Body of pancreas (tissue), 4 donors: Measurements from ENCODE around the gene COMMD1. TPM values are rescaled to one million over a fixed set of nuclear protein-coding genes. Genes with fewer than 3 reads are reported as not detected.
"Not testable (repeated sequence)": the region's sequence is repeated elsewhere in the genome, so short reads cannot be mapped to it uniquely, and the experiment has no call there.

Experiments used
- ATAC-seq: fragments of 150-250 bp; one replicate; pipeline ENCODE4 v1.9.1; 2016
- DNase-seq, 4 donors: peaks; one replicate each; pipeline ENCODE4 v3.0.0-alpha.2; 2019
- H3K27ac ChIP-seq, 4 donors: fragments of 200-600 bp; sonication (generic); 1 replicate in 3 of 4; 2 replicates in 1 of 4; pipeline versions ENCODE4 v1.5.1 to v1.6.1; 2016 to 2019; ENCODE audit warnings: mild to moderate bottlenecking in 1 of 4, mixed read lengths in 1 of 4, moderate library complexity in 1 of 4
- H3K27me3 ChIP-seq, 2 donors: fragments of 200-600 bp; sonication (generic); one replicate each; pipeline ENCODE4 v1.6.0; 2016; ENCODE audit warnings: mild to moderate bottlenecking in 1 of 2
- H3K36me3 ChIP-seq, 2 donors: fragments of 200-600 bp; sonication (generic); replicated peaks in 1 of 2; 2 replicates each; pipeline ENCODE4 v1.5.1; 2016; ENCODE audit warnings: low read depth in 2 of 2; ENCODE audit not compliant: insufficient read depth in 1 of 2
- H3K4me1 ChIP-seq: fragments of 200-600 bp; sonication (generic); one replicate; pipeline ENCODE4 v1.6.0; 2016
- H3K4me3 ChIP-seq, 2 donors: fragments of 200-600 bp; sonication (generic); 1 replicate in 1 of 2; 2 replicates in 1 of 2; pipeline ENCODE4 v1.5.1; 2016 to 2019
- H3K9me3 ChIP-seq, 3 donors: fragments of 200-600 bp; sonication (generic); 1 replicate in 2 of 3; 2 replicates in 1 of 3; pipeline ENCODE4 v1.5.1; 2016
- POLR2A ChIP-seq, 3 donors: fragments of 450-650 bp; IDR thresholded peaks; one replicate each; pipeline ENCODE4 v1.6.1; 2016; ENCODE audit warnings: antibody characterized with exemption in 3 of 3, mild to moderate bottlenecking in 2 of 3
- WGBS, 2 donors: methylation state at CpG; one replicate each; pipeline ENCODE4 v1.1.5; 2017; 5-methylcytosine and 5-hydroxymethylcytosine counted together
- intact Hi-C: fragments of 100-400 bp; cut with DNase I; formaldehyde crosslinking; loops from one replicate; pipeline ENCODE4 v1.15.1; 2023
- total RNA-seq, 2 donors: library from RNA; depleted of rRNA; stranded (reverse); fragments of >200 nt; gene quantifications; one replicate each; pipeline ENCODE4 v1.1.0, GENCODE V29; 2016
- TF ChIP-seq, protein P1 (sequence below), 7 experiments: fragments of 450-650 bp in 4 of 7; fragments of 200-600 bp in 3 of 7; sonication (generic) in 3 of 7; IDR thresholded peaks; one replicate each; pipeline ENCODE4 v1.5.1; 2016 to 2019; ENCODE audit warnings: antibody characterized with exemption in 7 of 7

The COMMD1 gene
- total RNA-seq, 2 donors from 2014 or later, result 19.1 to 37.9 TPM

DNA sequence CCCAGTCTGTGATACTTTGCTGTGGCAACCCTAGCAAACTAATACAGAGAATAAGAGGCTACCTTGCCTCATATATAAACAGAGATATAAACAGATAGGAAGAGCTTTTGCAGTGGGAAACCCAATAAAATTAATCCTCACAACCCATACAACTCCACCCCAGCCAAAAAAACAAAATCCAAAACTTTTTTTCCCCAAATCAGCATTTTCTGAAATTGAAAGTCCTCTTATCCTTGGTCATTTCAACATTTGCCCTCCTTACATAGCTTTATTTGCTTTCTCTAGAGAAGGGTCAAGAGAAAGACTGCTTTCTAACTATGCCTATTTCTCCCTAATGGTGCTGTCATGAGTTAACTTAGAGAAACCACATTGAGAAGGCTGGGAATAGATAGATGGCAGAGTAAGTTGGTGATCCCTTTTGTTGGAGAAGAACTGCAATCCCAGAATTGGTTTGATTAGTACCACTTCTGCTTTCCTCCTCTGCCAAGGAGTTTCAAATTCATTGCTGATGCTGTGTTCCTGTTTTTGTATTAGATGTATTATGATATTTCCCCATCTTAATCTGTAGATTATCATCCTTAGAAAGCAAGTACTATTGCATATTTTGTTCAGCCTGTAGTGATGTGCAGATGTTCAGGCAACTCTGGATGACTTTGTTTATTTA lies 214.0 kb downstream of the COMMD1 start:
- H3K27me3 ChIP-seq, result no peaks in the 10 kb centered on the region
- no peak overlapping the region for H3K4me3 ChIP-seq
- TF ChIP-seq POLR2A (IDR thresholded peaks at IDR 0.05), result no peak
- TF ChIP-seq, protein P1, sequence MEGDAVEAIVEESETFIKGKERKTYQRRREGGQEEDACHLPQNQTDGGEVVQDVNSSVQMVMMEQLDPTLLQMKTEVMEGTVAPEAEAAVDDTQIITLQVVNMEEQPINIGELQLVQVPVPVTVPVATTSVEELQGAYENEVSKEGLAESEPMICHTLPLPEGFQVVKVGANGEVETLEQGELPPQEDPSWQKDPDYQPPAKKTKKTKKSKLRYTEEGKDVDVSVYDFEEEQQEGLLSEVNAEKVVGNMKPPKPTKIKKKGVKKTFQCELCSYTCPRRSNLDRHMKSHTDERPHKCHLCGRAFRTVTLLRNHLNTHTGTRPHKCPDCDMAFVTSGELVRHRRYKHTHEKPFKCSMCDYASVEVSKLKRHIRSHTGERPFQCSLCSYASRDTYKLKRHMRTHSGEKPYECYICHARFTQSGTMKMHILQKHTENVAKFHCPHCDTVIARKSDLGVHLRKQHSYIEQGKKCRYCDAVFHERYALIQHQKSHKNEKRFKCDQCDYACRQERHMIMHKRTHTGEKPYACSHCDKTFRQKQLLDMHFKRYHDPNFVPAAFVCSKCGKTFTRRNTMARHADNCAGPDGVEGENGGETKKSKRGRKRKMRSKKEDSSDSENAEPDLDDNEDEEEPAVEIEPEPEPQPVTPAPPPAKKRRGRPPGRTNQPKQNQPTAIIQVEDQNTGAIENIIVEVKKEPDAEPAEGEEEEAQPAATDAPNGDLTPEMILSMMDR (IDR thresholded peaks at IDR 0.05), result no peak
- DNase-seq, result no peak
- no peak for ATAC-seq
- intact Hi-C loops, result no loop called here
- H3K27ac ChIP-seq, result no peak overlapping the region
- no peaks in the 10 kb centered on the region for H3K36me3 ChIP-seq
- H3K4me1 ChIP-seq, result peaks cover 9% of the 10 kb centered on the region
- no peaks in the 10 kb centered on the region for H3K9me3 ChIP-seq

DNA sequence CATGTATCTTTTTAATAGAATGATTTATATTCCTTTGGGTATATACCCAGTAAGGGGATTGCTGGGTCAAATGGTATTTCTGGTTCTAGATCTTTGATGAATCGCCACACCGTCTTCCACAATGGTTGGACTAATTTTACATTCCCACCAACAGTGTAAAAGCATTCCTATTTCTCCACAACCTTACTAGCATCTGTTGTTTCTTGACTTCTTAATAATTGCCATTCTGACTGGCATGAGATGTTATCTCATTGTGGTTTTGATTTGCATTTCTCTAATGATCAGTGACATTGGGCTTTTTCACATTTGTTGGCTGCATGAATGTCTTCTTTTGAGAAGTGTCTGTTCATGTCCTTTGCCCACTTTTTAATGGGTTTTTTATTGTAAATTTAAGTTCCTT lies 220.8 kb downstream of the COMMD1 start:
- ATAC-seq, H3K4me1 ChIP-seq, H3K9me3 ChIP-seq, H3K36me3 ChIP-seq, H3K27ac ChIP-seq, intact Hi-C loops, DNase-seq, H3K4me3 ChIP-seq, H3K27me3 ChIP-seq: not testable (repeated sequence)
- WGBS, 2 donors, result 94 to 96% methylated on average over 2 of the region's 2 CpGs

DNA sequence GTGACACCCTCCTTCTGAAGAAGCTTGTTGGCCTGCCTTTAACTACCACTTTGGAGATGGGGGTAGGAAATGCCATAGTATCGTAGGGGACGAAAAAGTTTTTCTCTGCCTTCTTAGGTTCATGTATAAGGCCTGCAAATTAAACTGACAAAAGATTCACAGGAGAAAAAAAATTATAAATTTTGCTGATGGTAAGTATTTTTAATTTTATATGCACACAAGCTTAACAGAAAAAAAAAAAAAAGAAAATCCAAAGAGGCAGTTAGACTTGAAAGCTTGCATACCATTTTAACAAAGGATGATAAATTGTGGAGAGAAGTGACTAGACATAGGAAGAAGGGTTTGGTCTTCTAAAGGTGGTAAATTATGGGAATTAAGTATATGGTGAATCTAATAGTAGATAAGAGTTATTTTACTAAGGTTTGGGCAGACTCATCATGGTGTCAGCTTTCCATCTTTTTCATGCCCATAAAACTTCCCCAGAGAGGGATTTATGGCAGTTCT lies 227.9 kb downstream of the COMMD1 start:
- no peak overlapping the region for H3K4me3 ChIP-seq
- H3K27me3 ChIP-seq, result no peaks in the 10 kb centered on the region
- H3K36me3 ChIP-seq, result no peaks in the 10 kb centered on the region
- no peak for DNase-seq
- TF ChIP-seq POLR2A (IDR thresholded peaks at IDR 0.05), result no peak
- TF ChIP-seq, protein P1 (IDR thresholded peaks at IDR 0.05), result no peak
- no peaks in the 10 kb centered on the region for H3K4me1 ChIP-seq
- 94 to 97% methylated on average over 2 of the region's 2 CpGs for WGBS, 2 donors
- no peak for ATAC-seq
- no peaks in the 10 kb centered on the region for H3K9me3 ChIP-seq
- H3K27ac ChIP-seq, result no peak overlapping the region
- intact Hi-C loops, result no loop called here

DNA sequence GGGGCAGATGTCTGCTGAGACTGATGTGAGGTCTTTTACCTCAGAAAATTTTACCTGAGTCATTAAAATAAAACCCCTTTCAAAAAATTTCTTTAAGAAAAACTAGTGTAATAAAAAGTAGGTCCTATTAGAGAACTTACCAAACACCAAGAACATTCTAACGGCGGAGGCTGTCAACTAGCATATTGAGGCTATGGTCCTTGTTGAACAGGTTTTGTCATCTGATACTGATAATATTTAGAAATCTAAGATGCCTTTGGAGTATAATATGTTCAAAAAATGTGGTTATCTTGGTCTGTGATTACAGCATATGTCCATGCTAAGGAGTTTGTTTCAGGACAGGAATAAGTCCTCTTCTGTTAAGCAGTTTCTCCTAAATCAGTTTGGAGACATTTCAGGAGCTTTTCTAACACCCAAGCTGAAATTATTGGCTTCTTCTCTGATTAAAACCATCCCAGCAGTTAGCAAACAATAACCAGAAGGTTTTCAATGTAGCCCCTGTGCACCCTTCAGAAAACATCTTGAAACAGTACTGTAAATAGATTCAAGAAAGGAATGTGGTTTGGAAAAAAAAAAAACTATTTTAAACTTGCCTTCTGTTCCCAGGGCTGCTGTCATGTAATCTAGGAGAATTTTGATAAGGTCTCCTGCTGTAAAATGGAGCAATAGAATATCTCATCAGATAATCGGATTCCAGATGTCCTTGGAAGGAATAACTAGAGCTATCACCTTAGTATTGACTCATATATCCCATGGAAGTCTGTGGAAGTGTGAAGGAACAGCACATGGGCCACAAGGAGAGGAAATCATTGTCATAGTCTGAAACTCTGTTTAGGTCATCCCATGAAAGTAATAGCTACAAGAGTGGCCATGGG lies 231.7 kb downstream of the COMMD1 start:
- 51 to 68% methylated on average over 3 of the region's 3 CpGs for WGBS, 2 donors
- H3K9me3 ChIP-seq, result no peaks in the 10 kb centered on the region
- H3K27me3 ChIP-seq, result no peaks in the 10 kb centered on the region
- H3K36me3 ChIP-seq, result no peaks in the 10 kb centered on the region
- no peak for ATAC-seq
- H3K27ac ChIP-seq, result no peak overlapping the region
- H3K4me3 ChIP-seq, result no peak overlapping the region
- intact Hi-C loops, result no loop called here
- DNase-seq, result no peak
- TF ChIP-seq, protein P1 (IDR thresholded peaks at IDR 0.05), result no peak
- no peak for TF ChIP-seq POLR2A (IDR thresholded peaks at IDR 0.05)
- no peaks in the 10 kb centered on the region for H3K4me1 ChIP-seq

DNA sequence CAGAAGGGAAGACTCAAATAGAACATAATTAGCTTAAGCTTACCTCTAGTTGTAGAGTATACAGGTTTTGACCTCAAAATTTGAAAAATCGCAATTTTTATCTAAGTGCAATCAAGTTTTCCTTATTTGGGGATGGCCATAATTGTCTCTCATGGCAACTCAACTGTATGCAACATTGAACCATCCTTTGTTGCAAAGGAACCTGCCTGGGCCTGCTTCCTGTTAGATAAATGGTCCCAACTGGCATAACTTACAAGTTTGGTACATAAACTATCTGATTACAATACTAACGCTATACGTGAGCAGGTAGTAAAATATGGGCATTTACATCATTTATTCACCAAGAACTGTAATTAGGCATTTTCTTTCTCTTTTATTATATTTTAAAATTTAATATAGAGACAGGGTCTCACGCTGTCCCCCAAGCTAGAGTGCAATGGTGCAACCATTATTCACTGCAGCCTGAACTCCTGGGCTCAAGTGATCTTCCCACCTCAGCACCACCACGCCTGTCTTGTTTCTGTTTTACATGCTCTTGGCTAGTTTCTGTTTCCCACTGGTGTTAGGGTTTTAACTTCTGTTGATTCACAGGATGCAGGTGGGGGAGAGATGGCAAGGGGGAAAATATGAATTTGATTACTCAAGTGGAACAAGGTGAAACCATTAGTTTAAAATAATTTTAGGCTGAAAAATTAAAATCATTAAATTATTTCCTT lies 235.1 kb downstream of the COMMD1 start:
- H3K4me3 ChIP-seq, result no peak overlapping the region
- H3K27me3 ChIP-seq, result no peaks in the 10 kb centered on the region
- TF ChIP-seq, protein P1 (IDR thresholded peaks at IDR 0.05), result no peak
- TF ChIP-seq POLR2A (IDR thresholded peaks at IDR 0.05), result no peak
- no peak overlapping the region for H3K27ac ChIP-seq
- no peak for DNase-seq
- no peaks in the 10 kb centered on the region for H3K9me3 ChIP-seq
- H3K36me3 ChIP-seq, result no peaks in the 10 kb centered on the region
- WGBS, 2 donors, result 83 to 95% methylated on average over 5 of the region's 5 CpGs
- no peaks in the 10 kb centered on the region for H3K4me1 ChIP-seq
- intact Hi-C loops, result no loop called here
- ATAC-seq, result no peak
